K562 (cell line): Measurements from ENCODE around the gene ERO1B. TPM values are rescaled to one million over a fixed set of nuclear protein-coding genes. Genes with fewer than 3 reads are reported as not detected.

ENCODE experiments used
- ATAC-seq: fragments of 200-7000 bp; cut with Tn5 transposase; 3 replicates; pipeline ENCODE4 v1.9.1; 2020; ENCODE audit warnings: moderate library complexity
- BruUV-seq: library from RNA; stranded (reverse); fragments of 400-500 nt; replicated peaks from 2 replicates; lab custom pipeline; 2021; lab: Mats Ljungman, UMichigan
- CTCF ChIA-PET: fragments of 300-600 bp; formaldehyde crosslinking; extraction: SDS; loops from one replicate; lab custom pipeline; 2021; ENCODE audit warnings: low intra/inter-chr PET ratio; lab: Yijun Ruan, JAX
- POLR2A ChIA-PET: fragments of 300-600, 350-650 bp; sonication (Branson Sonifier 250); formaldehyde crosslinking; extraction: SDS; loops from one replicate; lab custom pipeline; 2021; ENCODE audit warnings: antibody characterized with exemption, inconsistent platforms; lab: Yijun Ruan, JAX
- DNase-seq, 4 experiments: peaks; one replicate each; pipeline versions ENCODE4 v3.0.0 to v3.0.0-alpha.2; 2011 to 2018; ENCODE audit warnings: low spot score in 3 of 4, mixed read lengths in 3 of 4; ENCODE audit errors: extremely low read depth in 1 of 4
- FAIRE-seq: peaks from 2 replicates; lab custom pipeline; 2011; peaks lifted over from hg19 to GRCh38; lab: Jason Lieb, UNC
- H2AFZ ChIP-seq: 2 replicates; pipeline ENCODE4 v1.6.0; 2011; ENCODE audit warnings: low read depth, low read length, control low read depth, inconsistent platforms
- H3K27ac ChIP-seq: fragments of 200-600 bp; 3 replicates; pipeline ENCODE4 v1.8.0; 2011; ENCODE audit warnings: low read depth, mild to moderate bottlenecking, control low read depth, inconsistent platforms, low read length, moderate library complexity, mixed read lengths; ENCODE audit errors: extremely low read depth
- H3K27me3 ChIP-seq, 2 experiments: fragments of 300-600 bp in 1 of 2; 2 replicates in 1 of 2; 3 replicates in 1 of 2; pipeline versions ENCODE4 v1.6.0 to v1.8.0; 2011; ENCODE audit warnings: inconsistent platforms in 2 of 2, low read length in 2 of 2, mild to moderate bottlenecking in 1 of 2, mixed read lengths in 1 of 2, moderate library complexity in 1 of 2; ENCODE audit not compliant: control insufficient read depth in 2 of 2, insufficient read depth in 2 of 2
- H3K36me3 ChIP-seq: fragments of 300-600 bp; 3 replicates; pipeline ENCODE4 v1.8.0; 2011; ENCODE audit warnings: mild to moderate bottlenecking, low read length, inconsistent platforms; ENCODE audit not compliant: control insufficient read depth, insufficient read depth
- H3K4me1 ChIP-seq, 2 experiments: fragments of 200-600 bp in 1 of 2; replicated peaks in 1 of 2; 2 replicates in 1 of 2; 3 replicates in 1 of 2; pipeline versions ENCODE4 v1.5.1 to v1.8.0; 2011; ENCODE audit warnings: inconsistent platforms in 2 of 2, low read length in 2 of 2, mild to moderate bottlenecking in 1 of 2, mixed read lengths in 1 of 2, moderate library complexity in 1 of 2; ENCODE audit not compliant: control insufficient read depth in 2 of 2, insufficient read depth in 2 of 2
- H3K4me2 ChIP-seq: 2 replicates; pipeline ENCODE4 v1.6.1; 2011; ENCODE audit warnings: low read length, control low read depth, inconsistent platforms, mixed read lengths; ENCODE audit not compliant: insufficient read depth
- H3K4me3 ChIP-seq: fragments of 200-600 bp; sonication (generic), shearing (Covaris generic); 2 replicates; pipeline ENCODE4 v1.5.1; 2016; ENCODE audit warnings: control low read depth, inconsistent platforms
- H3K79me2 ChIP-seq: fragments of 200-600 bp; 3 replicates; pipeline ENCODE4 v1.8.0; 2011; ENCODE audit warnings: low read length, inconsistent platforms; ENCODE audit not compliant: control insufficient read depth, insufficient read depth
- H3K9ac ChIP-seq, 2 experiments: 2 replicates each; pipeline versions ENCODE4 v1.6.0 to v1.6.1; 2011; ENCODE audit warnings: low read depth in 2 of 2, low read length in 2 of 2, control low read depth in 1 of 2, inconsistent platforms in 1 of 2, mild to moderate bottlenecking in 1 of 2, mixed read lengths in 1 of 2; ENCODE audit not compliant: insufficient read depth in 1 of 2
- H3K9me1 ChIP-seq: one replicate; pipeline ENCODE4 v1.6.0; 2011; ENCODE audit warnings: inconsistent platforms, mild to moderate bottlenecking, low read length, moderate library complexity; ENCODE audit not compliant: control insufficient read depth, insufficient read depth
- H3K9me3 ChIP-seq: replicated peaks from 2 replicates; pipeline ENCODE4 v1.5.1; 2011; ENCODE audit warnings: low read depth, low read length, inconsistent platforms; ENCODE audit not compliant: control insufficient read depth, insufficient read depth
- H4K20me1 ChIP-seq: replicated peaks from 2 replicates; pipeline ENCODE4 v1.6.1; 2011; ENCODE audit warnings: low read length, inconsistent platforms, mixed read lengths; ENCODE audit not compliant: control insufficient read depth, insufficient read depth
- AFF1 ChIP-seq, 2 experiments: fragments of 450-650 bp; IDR thresholded peaks; 2 replicates each; pipeline ENCODE4 v1.6.1; 2018; ENCODE audit warnings: mild to moderate bottlenecking in 2 of 2, low read depth in 1 of 2; ENCODE audit not compliant: partially characterized antibody in 2 of 2
- GTF2E2 ChIP-seq: fragments of 200-800 bp; sonication (Bioruptor generic); IDR thresholded peaks from 2 replicates; pipeline ENCODE4 v1.6.1; 2016; ENCODE audit warnings: missing genetic modification characterization, missing compliant biosample characterization
- ID3 ChIP-seq, 2 experiments: fragments of 250-450 bp in 1 of 2; fragments of 450-650 bp in 1 of 2; sonication (Bioruptor Pico) in 1 of 2; IDR thresholded peaks; 2 replicates each; pipeline versions ENCODE4 v1.6.1 to v1.8.0; 2016 to 2021; ENCODE audit warnings: mild to moderate bottlenecking in 2 of 2, moderate library complexity in 2 of 2, missing compliant biosample characterization in 1 of 2, missing genetic modification characterization in 1 of 2
- KDM4B ChIP-seq, 2 experiments: fragments of 450-650 bp in 1 of 2; sonication (generic) in 1 of 2; IDR thresholded peaks; 2 replicates each; pipeline ENCODE4 v1.6.1; 2016 to 2017; ENCODE audit warnings: borderline replicate concordance in 2 of 2, antibody characterized with exemption in 1 of 2, low read depth in 1 of 2, mild to moderate bottlenecking in 1 of 2
- NELFE ChIP-seq: IDR thresholded peaks from 2 replicates; pipeline ENCODE4 v1.6.1; 2011; ENCODE audit warnings: mild to moderate bottlenecking; ENCODE audit not compliant: insufficient read depth, insufficient read length
- PHTF2 ChIP-seq: fragments of 250-450 bp; sonication (Bioruptor Pico); IDR thresholded peaks from 2 replicates; pipeline ENCODE4 v1.5.0; 2021; ENCODE audit warnings: mild to moderate bottlenecking
- SLC30A9 ChIP-seq: fragments of 250-450 bp; sonication (Bioruptor Pico); IDR thresholded peaks from 2 replicates; pipeline ENCODE4 v1.8.0; 2022; ENCODE audit warnings: mild to moderate bottlenecking, moderate library complexity
- TRIM24 ChIP-seq, 2 experiments: fragments of 450-650 bp; IDR thresholded peaks; 2 replicates each; pipeline ENCODE4 v1.6.1; 2016
- ZBTB7A ChIP-seq: IDR thresholded peaks from 2 replicates; pipeline ENCODE4 v1.6.1; 2011; ENCODE audit warnings: low read depth, mild to moderate bottlenecking, low read length, moderate library complexity, borderline replicate concordance; ENCODE audit not compliant: control insufficient read depth
- ZNF174 ChIP-seq: fragments of 250-450 bp; sonication (Bioruptor Pico); IDR thresholded peaks from 2 replicates; pipeline ENCODE4 v1.4.0; 2020; ENCODE audit warnings: mild to moderate bottlenecking
- ZNF408 ChIP-seq: fragments of 250-450 bp; sonication (Bioruptor Pico); IDR thresholded peaks from 2 replicates; pipeline ENCODE4 v1.4.0; 2020; ENCODE audit warnings: low read depth, mild to moderate bottlenecking, moderate library complexity
- ZNF551 ChIP-seq: fragments of 250-450 bp; sonication (Bioruptor Pico); IDR thresholded peaks from 2 replicates; pipeline ENCODE4 v1.5.0; 2021; ENCODE audit warnings: mild to moderate bottlenecking, moderate library complexity
- WGBS: fragments of 100-300 bp; shearing (Covaris generic); methylation state at CpG from one replicate; pipeline ENCODE4 v1.1.6; 2016; ENCODE audit warnings: low coverage, mixed read lengths; ENCODE audit not compliant: insufficient coverage; ENCODE audit errors: missing lambda C conversion rate; 5-methylcytosine and 5-hydroxymethylcytosine counted together
- in situ Hi-C: fragments of 300-500 bp; cut with MboI; formaldehyde crosslinking; loops from 4 replicates; pipeline ENCODE4 v1.15.0; 2018; ENCODE audit warnings: inconsistent platforms, mixed read lengths
- intact Hi-C: fragments of 100-400 bp; cut with micrococcal nuclease; formaldehyde crosslinking; loops from 2 replicates; pipeline ENCODE4 v1.14.2; 2022
- polyA plus RNA-seq, 8 experiments: library from polyadenylated mRNA; depleted of rRNA in 4 of 8; stranded (reverse) in 5 of 8; unstranded in 3 of 8; fragments of >200 nt; fragmentation: Nextera tagmentation in 2 of 8; fragmentation: Illumina TruSeq in 1 of 8; extraction: Ambion mirVana in 2 of 8; extraction: Trizol in 1 of 8; gene quantifications; 2 replicates each; pipeline versions ENCODE4 v1.2.1 to v1.2.3, GENCODE V29; 2011 to 2014; ENCODE audit warnings: inconsistent platforms in 1 of 8, missing spikeins in 1 of 8
- total RNA-seq, 7 experiments: library from RNA; depleted of rRNA in 6 of 7; stranded (reverse); fragments of >200 nt in 6 of 7; fragmentation: Illumina TruSeq in 2 of 7; extraction: Trizol in 2 of 7; gene quantifications; 2 replicates each; pipeline versions ENCODE4 v1.2.1 to v1.2.3, GENCODE V29; 2011 to 2021; ENCODE audit warnings: low replicate concordance in 1 of 7
- TF ChIP-seq, protein P1 (sequence below): IDR thresholded peaks from 2 replicates; pipeline ENCODE4 v1.6.1; 2011; ENCODE audit not compliant: insufficient read length; ENCODE audit errors: extremely low read depth

Gene ERO1B
- total and polyA plus RNA-seq, 9 of the 15 experiments (the other 6 are each of a cell fraction or from before 2014, with no cell fraction given) = 0.59 to 6.4 (median 4.2) TPM

- TF ChIP-seq AFF1 (IDR thresholded peaks at IDR 0.05; ENCODE audit: low read depth in 1 of 2, partially characterized antibody in 2 of 2) (no peak), ZNF408 (CRISPR knock-in tag) (no peak), ZNF174 (CRISPR knock-in tag) (no peak), PHTF2 (CRISPR knock-in tag) (no peak), ID3 (CRISPR knock-in tag; IDR thresholded peaks at IDR 0.05) (no peak), ID3 (tag; IDR thresholded peaks at IDR 0.05) (no peak), SLC30A9 (CRISPR knock-in tag) (no peak), ZNF551 (CRISPR knock-in tag) (no peak), NELFE (no peak), GTF2E2 (tag) (no peak), TRIM24 (IDR thresholded peaks at IDR 0.05) (no peak), KDM4B (IDR thresholded peaks at IDR 0.05; ENCODE audit: borderline replicate concordance in 2 of 2, low read depth in 1 of 2) (no peak), ZBTB7A (no peak)
- TF ChIP-seq, protein P1, sequence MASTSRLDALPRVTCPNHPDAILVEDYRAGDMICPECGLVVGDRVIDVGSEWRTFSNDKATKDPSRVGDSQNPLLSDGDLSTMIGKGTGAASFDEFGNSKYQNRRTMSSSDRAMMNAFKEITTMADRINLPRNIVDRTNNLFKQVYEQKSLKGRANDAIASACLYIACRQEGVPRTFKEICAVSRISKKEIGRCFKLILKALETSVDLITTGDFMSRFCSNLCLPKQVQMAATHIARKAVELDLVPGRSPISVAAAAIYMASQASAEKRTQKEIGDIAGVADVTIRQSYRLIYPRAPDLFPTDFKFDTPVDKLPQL = no peak
- ATAC-seq (no peak), FAIRE-seq (no peak), DNase-seq (no peak)
- H4K20me1 ChIP-seq = no peaks in the 10 kb centered on the region
- no peak overlapping the region for H2AFZ ChIP-seq
- no peaks in the 10 kb centered on the region for H3K9me1 ChIP-seq
- no TSS peak for BruUV-seq
- no peaks in the 10 kb centered on the region for H3K9me3 ChIP-seq
- H3K36me3 ChIP-seq = no peaks in the 10 kb centered on the region
- H3K4me2 ChIP-seq = no peak overlapping the region
- ChIA-PET POLR2A (interaction anchor here (0.5 kb wide), 1 partner anchor 199 kb away, joined by 3 read pairs; no protein-coding TSS in a partner anchor), CTCF (no interaction called here)
- H3K27ac ChIP-seq = no peak overlapping the region
- no peaks in the 10 kb centered on the region for H3K79me2 ChIP-seq
- H3K9ac ChIP-seq = no peak overlapping the region
- no peaks in the 10 kb centered on the region for H3K4me1 ChIP-seq
- H3K4me3 ChIP-seq = no peak overlapping the region
- 25% methylated on average over 1 of the region's 1 CpG for WGBS
- intact Hi-C loops (no loop called here), in situ Hi-C loops (no loop called here)
- H3K27me3 ChIP-seq = no peaks in the 10 kb centered on the region
Observed at GRCh38 chr1:236214761-236215160, 67.0 kb downstream of the ERO1B start.
